OCI-LY1 (cell line): ENCODE measurements around the gene TRAF3IP1.

Experiments used
- H2AFZ ChIP-seq: fragments of 200-600 bp; sonication (generic), shearing (Covaris generic); 2 replicates; pipeline ENCODE4 v1.6.0; 2014; ENCODE audit warnings: antibody characterized with exemption, mild to moderate bottlenecking, low read length
- H3F3A ChIP-seq: fragments of 200-600 bp; sonication (generic), shearing (Covaris generic); 2 replicates; pipeline ENCODE4 v1.6.0; 2014; ENCODE audit warnings: mild to moderate bottlenecking, antibody characterized with exemption, low read length, moderate library complexity; ENCODE audit not compliant: insufficient read depth
- H3K27ac ChIP-seq: fragments of 200-600 bp; sonication (generic); 2 replicates; pipeline ENCODE4 v1.5.1; 2014; ENCODE audit warnings: low read length, mixed run types, mild to moderate bottlenecking, low read depth; ENCODE audit not compliant: poor library complexity, severe bottlenecking
- H3K27me3 ChIP-seq: fragments of 200-600 bp; sonication (generic); 2 replicates; pipeline ENCODE4 v1.6.0; 2014; ENCODE audit warnings: antibody characterized with exemption, mild to moderate bottlenecking, low read length, moderate library complexity; ENCODE audit not compliant: insufficient read depth
- H3K36me3 ChIP-seq: fragments of 200-600 bp; sonication (generic); 2 replicates; pipeline ENCODE4 v1.6.1; 2014; ENCODE audit warnings: mild to moderate bottlenecking, antibody characterized with exemption, low read length, moderate library complexity, mixed read lengths; ENCODE audit not compliant: insufficient read depth
- H3K4me1 ChIP-seq: fragments of 200-600 bp; sonication (generic); 2 replicates; pipeline ENCODE4 v1.5.1; 2014; ENCODE audit warnings: mild to moderate bottlenecking, low read length, moderate library complexity; ENCODE audit not compliant: insufficient read depth, severe bottlenecking
- H3K4me2 ChIP-seq: fragments of 200-600 bp; sonication (generic), shearing (Covaris generic); 2 replicates; pipeline ENCODE4 v1.6.1; 2014; ENCODE audit warnings: low read length
- H3K4me3 ChIP-seq: fragments of 200-600 bp; sonication (generic); 2 replicates; pipeline ENCODE4 v1.5.1; 2014; ENCODE audit warnings: low read length, low read depth, mild to moderate bottlenecking, mixed read lengths; ENCODE audit not compliant: poor library complexity, severe bottlenecking
- H3K79me2 ChIP-seq: fragments of 200-600 bp; shearing (Covaris generic); 2 replicates; pipeline ENCODE4 v1.6.1; 2016; ENCODE audit warnings: mixed run types, low read length, mixed read lengths; ENCODE audit not compliant: insufficient read depth
- H3K9ac ChIP-seq: fragments of 200-600 bp; sonication (generic), shearing (Covaris generic); 2 replicates; pipeline ENCODE4 v1.6.1; 2014; ENCODE audit warnings: mild to moderate bottlenecking, low read length, mixed read lengths
- H3K9me2 ChIP-seq: fragments of 200-600 bp; sonication (generic), shearing (Covaris generic); 2 replicates; pipeline ENCODE4 v1.6.1; 2014; ENCODE audit warnings: low read depth, mild to moderate bottlenecking, low read length, mixed read lengths
- H3K9me3 ChIP-seq: fragments of 200-600 bp; shearing (Covaris generic); 2 replicates; pipeline ENCODE4 v1.6.1; 2014; ENCODE audit warnings: low read length, mixed read lengths
- H4K20me1 ChIP-seq: fragments of 200-600 bp; sonication (generic), shearing (Covaris generic); 2 replicates; pipeline ENCODE4 v1.6.0; 2016; ENCODE audit warnings: mild to moderate bottlenecking, low read length; ENCODE audit not compliant: insufficient read depth
- CTCF ChIP-seq: fragments of 200-600 bp; sonication (generic), shearing (Covaris generic); IDR thresholded peaks from 2 replicates; pipeline ENCODE4 v1.5.1; 2017; ENCODE audit warnings: mild to moderate bottlenecking, antibody characterized with exemption, low read length, moderate library complexity, mixed read lengths
- EZH2 ChIP-seq: fragments of 200-600 bp; sonication (generic), shearing (Covaris generic); IDR thresholded peaks from 2 replicates; pipeline ENCODE4 v1.8.0; 2017; ENCODE audit warnings: borderline replicate concordance, mixed run types, mild to moderate bottlenecking, antibody characterized with exemption, low read length, moderate library complexity, mixed read lengths

Gene TRAF3IP1

GRCh38 chr2:238396663-238397062 is 76.3 kb downstream of the TRAF3IP1 start:
- H3K27ac ChIP-seq = no peak overlapping the region
- H4K20me1 ChIP-seq = no peaks in the 10 kb centered on the region
- H2AFZ ChIP-seq = no peak overlapping the region
- no peaks in the 10 kb centered on the region for H3K27me3 ChIP-seq
- H3K4me3 ChIP-seq = no peak overlapping the region
- no peaks in the 10 kb centered on the region for H3K79me2 ChIP-seq
- TF ChIP-seq EZH2 (no peak), CTCF (no peak)
- no peaks in the 10 kb centered on the region for H3K9me2 ChIP-seq
- H3K4me2 ChIP-seq = no peak overlapping the region
- no peaks in the 10 kb centered on the region for H3K4me1 ChIP-seq
- no peaks in the 10 kb centered on the region for H3K36me3 ChIP-seq
- H3K9me3 ChIP-seq = no peaks in the 10 kb centered on the region
- no peaks in the 10 kb centered on the region for H3F3A ChIP-seq
- no peak overlapping the region for H3K9ac ChIP-seq

GRCh38 chr2:238397356-238397755 is 77.0 kb downstream of the TRAF3IP1 start:
- TF ChIP-seq EZH2 (no peak), CTCF (no peak)
- Histone ChIP-seq H3F3A (no peaks in the 10 kb centered on the region), H3K9me2 (no peaks in the 10 kb centered on the region), H3K9ac (no peak overlapping the region), H3K4me3 (no peak overlapping the region), H4K20me1 (no peaks in the 10 kb centered on the region), H3K9me3 (no peaks in the 10 kb centered on the region), H2AFZ (no peak overlapping the region), H3K4me1 (no peaks in the 10 kb centered on the region), H3K4me2 (no peak overlapping the region), H3K36me3 (no peaks in the 10 kb centered on the region), H3K79me2 (no peaks in the 10 kb centered on the region), H3K27me3 (no peaks in the 10 kb centered on the region), H3K27ac (no peak overlapping the region)

- H3K9ac ChIP-seq = no peak overlapping the region
- H3K79me2 ChIP-seq = no peaks in the 10 kb centered on the region
- H3K4me2 ChIP-seq = no peak overlapping the region
- H3K36me3 ChIP-seq = no peaks in the 10 kb centered on the region
- no peaks in the 10 kb centered on the region for H3K9me2 ChIP-seq
- TF ChIP-seq EZH2 = no peak
- TF ChIP-seq CTCF = no peak
- no peak overlapping the region for H2AFZ ChIP-seq
- no peaks in the 10 kb centered on the region for H3F3A ChIP-seq
- H3K4me3 ChIP-seq = no peak overlapping the region
- H3K27ac ChIP-seq = no peak overlapping the region
- H4K20me1 ChIP-seq = no peaks in the 10 kb centered on the region
- H3K9me3 ChIP-seq = no peaks in the 10 kb centered on the region
- H3K4me1 ChIP-seq = no peaks in the 10 kb centered on the region
- H3K27me3 ChIP-seq = no peaks in the 10 kb centered on the region
Measured at GRCh38 chr2:238398577-238398976, 78.3 kb downstream of the TRAF3IP1 start.
